ENCODE data around the gene CYS1.
A peak's percentile ranks its signal among the peaks of the same experiment; 100 is the strongest.

DNA sequence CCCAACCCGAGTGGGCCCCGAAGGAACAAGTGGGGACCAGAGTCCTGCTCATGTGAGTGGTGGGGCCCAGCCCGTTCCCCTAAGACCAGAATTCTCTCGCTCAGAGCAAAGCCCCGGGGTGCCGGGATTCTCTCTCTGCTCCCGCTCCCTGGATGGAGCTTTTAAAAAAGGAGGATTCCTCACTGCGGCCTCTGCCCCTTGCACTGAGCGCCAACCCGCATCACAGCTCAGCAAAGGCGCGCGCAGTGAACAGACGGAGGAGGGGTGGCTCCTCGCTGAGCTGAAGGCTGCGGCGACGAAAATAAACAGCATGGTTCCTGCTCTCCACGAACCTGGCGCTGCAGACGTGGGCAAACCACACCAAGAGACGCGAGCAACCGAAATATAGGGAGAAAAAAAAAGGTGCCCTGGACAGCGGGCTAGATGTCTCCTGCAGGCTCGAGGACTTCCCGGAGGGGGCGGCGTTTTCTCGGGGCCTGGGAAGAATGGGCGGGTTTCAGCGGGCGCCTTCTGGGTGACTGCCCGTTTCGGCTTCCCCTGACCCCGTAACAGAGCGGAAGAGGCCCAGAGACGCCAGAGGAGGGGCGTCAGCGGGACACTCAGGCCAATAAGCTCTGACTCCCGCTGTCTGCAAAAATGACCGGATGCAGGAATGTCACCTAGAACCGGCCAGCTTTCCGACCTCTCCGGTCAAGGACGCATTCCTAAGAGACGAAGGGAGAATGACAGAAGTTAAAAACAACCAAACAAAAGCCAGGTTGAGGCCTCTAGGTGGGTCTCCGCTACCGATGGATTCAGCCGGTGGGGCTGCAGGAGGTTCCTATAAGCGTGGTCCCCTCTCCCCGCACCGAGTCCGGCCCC lies 37.7 kb downstream of the CYS1 start:
- TF ChIP-seq, protein P1, sequence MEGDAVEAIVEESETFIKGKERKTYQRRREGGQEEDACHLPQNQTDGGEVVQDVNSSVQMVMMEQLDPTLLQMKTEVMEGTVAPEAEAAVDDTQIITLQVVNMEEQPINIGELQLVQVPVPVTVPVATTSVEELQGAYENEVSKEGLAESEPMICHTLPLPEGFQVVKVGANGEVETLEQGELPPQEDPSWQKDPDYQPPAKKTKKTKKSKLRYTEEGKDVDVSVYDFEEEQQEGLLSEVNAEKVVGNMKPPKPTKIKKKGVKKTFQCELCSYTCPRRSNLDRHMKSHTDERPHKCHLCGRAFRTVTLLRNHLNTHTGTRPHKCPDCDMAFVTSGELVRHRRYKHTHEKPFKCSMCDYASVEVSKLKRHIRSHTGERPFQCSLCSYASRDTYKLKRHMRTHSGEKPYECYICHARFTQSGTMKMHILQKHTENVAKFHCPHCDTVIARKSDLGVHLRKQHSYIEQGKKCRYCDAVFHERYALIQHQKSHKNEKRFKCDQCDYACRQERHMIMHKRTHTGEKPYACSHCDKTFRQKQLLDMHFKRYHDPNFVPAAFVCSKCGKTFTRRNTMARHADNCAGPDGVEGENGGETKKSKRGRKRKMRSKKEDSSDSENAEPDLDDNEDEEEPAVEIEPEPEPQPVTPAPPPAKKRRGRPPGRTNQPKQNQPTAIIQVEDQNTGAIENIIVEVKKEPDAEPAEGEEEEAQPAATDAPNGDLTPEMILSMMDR (IDR thresholded peaks at IDR 0.05): no peak
- no peak for TF ChIP-seq POLR2A (IDR thresholded peaks at IDR 0.05)
- peak in 1 of 3 donors; percentile 6 for TF ChIP-seq POLR2AphosphoS5 (IDR thresholded peaks at IDR 0.05)

Measured in breast epithelium (tissue), 3 donors.